Chondrocyte (in vitro differentiated cells): ENCODE data around the gene PTPRG. TPM values are rescaled to one million over a fixed set of nuclear protein-coding genes. Genes with fewer than 3 reads are reported as not detected.

Experiments
- DNase-seq: peaks from one replicate; pipeline ENCODE4 v3.0.0; 2021; ENCODE audit warnings: mixed read lengths, low spot score
- H3K27ac Mint-ChIP-seq: one replicate; pipeline ENCODE4 v1.8.0; 2021; ENCODE audit warnings: mild to moderate bottlenecking, moderate library complexity, mixed read lengths; ENCODE audit not compliant: unreplicated experiment
- H3K27me3 Mint-ChIP-seq: 2 replicates; pipeline ENCODE4 v1.8.0; 2021; ENCODE audit warnings: low read depth, mixed read lengths
- H3K36me3 Mint-ChIP-seq: 2 replicates; pipeline ENCODE4 v1.8.0; 2021; ENCODE audit warnings: low read depth, mixed read lengths
- H3K4me1 Mint-ChIP-seq: 2 replicates; pipeline ENCODE4 v1.8.0; 2021; ENCODE audit warnings: low read depth, mild to moderate bottlenecking, mixed read lengths
- H3K4me3 Mint-ChIP-seq: one replicate; pipeline ENCODE4 v1.8.0; 2021; ENCODE audit warnings: mild to moderate bottlenecking, moderate library complexity, mixed read lengths; ENCODE audit not compliant: unreplicated experiment
- H3K9me3 Mint-ChIP-seq: 2 replicates; pipeline ENCODE4 v1.8.0; 2021; ENCODE audit warnings: low read depth, mixed read lengths
- CTCF ChIP-seq: fragments of 200-600 bp; sonication (generic); IDR thresholded peaks from 2 replicates; pipeline ENCODE4 v1.5.0; 2021; ENCODE audit warnings: antibody characterized with exemption, mild to moderate bottlenecking, moderate library complexity
- total RNA-seq: library from RNA; stranded (reverse); gene quantifications from 3 replicates; pipeline ENCODE4 v1.2.1, GENCODE V29; 2021

PTPRG gene
- total RNA-seq, 1 donor from 2014 or later: 45.5 TPM

GRCh38 chr3:62022312-62022711 lies 460.9 kb downstream of the PTPRG start:
- H3K27me3 Mint-ChIP-seq: no peaks in the 10 kb centered on the region
- no peaks in the 10 kb centered on the region for H3K9me3 Mint-ChIP-seq
- no peak overlapping the region for H3K4me3 Mint-ChIP-seq
- peaks cover 3% of the 10 kb centered on the region for H3K36me3 Mint-ChIP-seq
- TF ChIP-seq CTCF: no peak
- DNase-seq: no peak
- no peaks in the 10 kb centered on the region for H3K4me1 Mint-ChIP-seq
- no peak overlapping the region for H3K27ac Mint-ChIP-seq

- Mint-ChIP-seq H3K27ac (no peak overlapping the region), H3K4me3 (no peak overlapping the region), H3K27me3 (no peaks in the 10 kb centered on the region), H3K9me3 (no peaks in the 10 kb centered on the region), H3K4me1 (no peaks in the 10 kb centered on the region), H3K36me3 (no peaks in the 10 kb centered on the region)
- no peak for DNase-seq
- no peak for TF ChIP-seq CTCF
Measured at GRCh38 chr3:62024882-62025281, 463.5 kb downstream of the PTPRG start.

GRCh38 chr3:62025913-62026312 lies 464.5 kb downstream of the PTPRG start:
- H3K4me1 Mint-ChIP-seq: no peaks in the 10 kb centered on the region
- no peak overlapping the region for H3K4me3 Mint-ChIP-seq
- no peaks in the 10 kb centered on the region for H3K27me3 Mint-ChIP-seq
- H3K9me3 Mint-ChIP-seq: no peaks in the 10 kb centered on the region
- H3K36me3 Mint-ChIP-seq: no peaks in the 10 kb centered on the region
- TF ChIP-seq CTCF: no peak
- no peak overlapping the region for H3K27ac Mint-ChIP-seq
- no peak for DNase-seq

GRCh38 chr3:62027241-62027640 lies 465.9 kb downstream of the PTPRG start:
- H3K36me3 Mint-ChIP-seq: peaks cover 2% of the 10 kb centered on the region
- H3K4me1 Mint-ChIP-seq: no peaks in the 10 kb centered on the region
- H3K9me3 Mint-ChIP-seq: no peaks in the 10 kb centered on the region
- H3K27ac Mint-ChIP-seq: no peak overlapping the region
- no peak for TF ChIP-seq CTCF
- no peak for DNase-seq
- H3K4me3 Mint-ChIP-seq: no peak overlapping the region
- no peaks in the 10 kb centered on the region for H3K27me3 Mint-ChIP-seq

- Mint-ChIP-seq H3K27me3 (no peaks in the 10 kb centered on the region), H3K36me3 (peaks cover 2% of the 10 kb centered on the region), H3K27ac (no peak overlapping the region), H3K4me3 (no peak overlapping the region), H3K9me3 (no peaks in the 10 kb centered on the region), H3K4me1 (no peaks in the 10 kb centered on the region)
- no peak for DNase-seq
- no peak for TF ChIP-seq CTCF
Measured at GRCh38 chr3:62027796-62028195, 466.4 kb downstream of the PTPRG start.
